Muscle of leg (tissue), 11 donors: ENCODE data around the gene DERL3. TPM values are rescaled to one million over a fixed set of nuclear protein-coding genes. Genes with fewer than 3 reads are reported as not detected.

ENCODE experiments used
- DNase-seq: peaks from one replicate; pipeline ENCODE4 v3.0.0; 2013
- H3K27ac ChIP-seq: one replicate; pipeline ENCODE4 v1.5.1; 2013; ENCODE audit warnings: mild to moderate bottlenecking, low read length, control low read depth
- H3K27me3 ChIP-seq: one replicate; pipeline ENCODE4 v1.6.1; 2013; ENCODE audit warnings: low read length; ENCODE audit not compliant: control insufficient read depth, insufficient read depth
- H3K36me3 ChIP-seq: one replicate; pipeline ENCODE4 v1.6.1; 2013; ENCODE audit warnings: low read length; ENCODE audit not compliant: control insufficient read depth, insufficient read depth
- H3K4me1 ChIP-seq: one replicate; pipeline ENCODE4 v1.6.1; 2013; ENCODE audit warnings: low read length; ENCODE audit not compliant: control insufficient read depth, insufficient read depth
- H3K4me3 ChIP-seq: one replicate; pipeline ENCODE4 v1.5.1; 2013; ENCODE audit warnings: low read length, control low read depth
- H3K9me3 ChIP-seq: replicated peaks from 2 replicates; pipeline ENCODE4 v1.6.1; 2013; ENCODE audit warnings: low read depth, low read length; ENCODE audit not compliant: control insufficient read depth
- WGBS: methylation state at CpG from one replicate; pipeline ENCODE4 v1.1.5; 2013; ENCODE audit warnings: missing lambda C conversion rate; ENCODE audit not compliant: insufficient coverage; 5-methylcytosine and 5-hydroxymethylcytosine counted together
- polyA plus RNA-seq, 8 donors: library from polyadenylated mRNA; unstranded; fragments of 120-200 nt; gene quantifications; one replicate each; pipeline versions ENCODE4 v1.2.1 to v1.2.3, GENCODE V29; 2013; ENCODE audit warnings: inconsistent platforms in 1 of 8, low replicate concordance in 1 of 8; ENCODE audit not compliant: insufficient read length in 8 of 8, insufficient read depth in 1 of 8
- total RNA-seq: library from RNA; stranded (reverse); fragments of 120-200 nt; gene quantifications from one replicate; pipeline ENCODE4 v1.2.4, GENCODE V29; 2013

The DERL3 gene
- total and polyA plus RNA-seq, 9 donors, result 0.62 to 1.8 (median 1.5) TPM

- Histone ChIP-seq H3K4me3 (no peak overlapping the region), H3K9me3 (no peaks in the 10 kb centered on the region), H3K36me3 (peaks cover 88% of the 10 kb centered on the region), H3K27me3 (no peaks in the 10 kb centered on the region), H3K27ac (no peak overlapping the region), H3K4me1 (no peaks in the 10 kb centered on the region)
- DNase-seq, result no peak
- WGBS, result 80% methylated on average over 5 of the region's 6 CpGs
Measured at GRCh38 chr22:23822101-23822671, 16.6 kb downstream of the DERL3 start.

- no peak for DNase-seq
- Histone ChIP-seq H3K27ac (no peak overlapping the region), H3K36me3 (peaks cover 90% of the 10 kb centered on the region), H3K4me1 (no peaks in the 10 kb centered on the region), H3K4me3 (no peak overlapping the region), H3K9me3 (no peaks in the 10 kb centered on the region), H3K27me3 (no peaks in the 10 kb centered on the region)
- WGBS, result 57% methylated on average over 4 of the region's 4 CpGs
Measured at GRCh38 chr22:23820748-23821211, 18.0 kb downstream of the DERL3 start.

GRCh38 chr22:23818541-23818940, 20.3 kb downstream of the DERL3 start:
- no peaks in the 10 kb centered on the region for H3K27me3 ChIP-seq
- H3K4me3 ChIP-seq, result no peak overlapping the region
- no CpG with 5 or more reads among the region's 2 CpGs for WGBS
- no peaks in the 10 kb centered on the region for H3K4me1 ChIP-seq
- DNase-seq, result no peak
- no peaks in the 10 kb centered on the region for H3K9me3 ChIP-seq
- H3K36me3 ChIP-seq, result peaks cover 78% of the 10 kb centered on the region
- no peak overlapping the region for H3K27ac ChIP-seq

- Histone ChIP-seq H3K4me3 (no peak overlapping the region), H3K27ac (no peak overlapping the region), H3K4me1 (no peaks in the 10 kb centered on the region), H3K36me3 (peaks cover 67% of the 10 kb centered on the region), H3K27me3 (no peaks in the 10 kb centered on the region), H3K9me3 (no peaks in the 10 kb centered on the region)
- no peak for DNase-seq
- 94% methylated on average over 6 of the region's 6 CpGs for WGBS
Measured at GRCh38 chr22:23817146-23817545, 21.7 kb downstream of the DERL3 start.

GRCh38 chr22:23816156-23816976, 22.4 kb downstream of the DERL3 start:
- WGBS, result 83% methylated on average over 13 of the region's 18 CpGs
- no peaks in the 10 kb centered on the region for H3K27me3 ChIP-seq
- peaks cover 62% of the 10 kb centered on the region for H3K36me3 ChIP-seq
- no peaks in the 10 kb centered on the region for H3K9me3 ChIP-seq
- H3K4me3 ChIP-seq, result no peak overlapping the region
- no peak overlapping the region for H3K27ac ChIP-seq
- no peaks in the 10 kb centered on the region for H3K4me1 ChIP-seq
- peak; percentile 54 for DNase-seq

- Histone ChIP-seq H3K27ac (no peak overlapping the region), H3K9me3 (no peaks in the 10 kb centered on the region), H3K4me1 (no peaks in the 10 kb centered on the region), H3K27me3 (no peaks in the 10 kb centered on the region), H3K36me3 (peaks cover 55% of the 10 kb centered on the region), H3K4me3 (no peak overlapping the region)
- no peak for DNase-seq
- 71% methylated on average over 6 of the region's 10 CpGs for WGBS
Measured at GRCh38 chr22:23815541-23816155, 23.2 kb downstream of the DERL3 start.

- no peak overlapping the region for H3K4me3 ChIP-seq
- peaks cover 29% of the 10 kb centered on the region for H3K36me3 ChIP-seq
- H3K9me3 ChIP-seq, result no peaks in the 10 kb centered on the region
- no CpG with 5 or more reads among the region's 4 CpGs for WGBS
- no peaks in the 10 kb centered on the region for H3K27me3 ChIP-seq
- H3K27ac ChIP-seq, result no peak overlapping the region
- no peaks in the 10 kb centered on the region for H3K4me1 ChIP-seq
- DNase-seq, result no peak
Measured at GRCh38 chr22:23812378-23812777, 26.4 kb downstream of the DERL3 start.

- Histone ChIP-seq H3K4me3 (no peak overlapping the region), H3K27me3 (no peaks in the 10 kb centered on the region), H3K9me3 (no peaks in the 10 kb centered on the region), H3K36me3 (peaks cover 44% of the 10 kb centered on the region), H3K27ac (no peak overlapping the region), H3K4me1 (no peaks in the 10 kb centered on the region)
- DNase-seq, result no peak
- WGBS, result no CpG with 5 or more reads among the region's 1 CpG
Measured at GRCh38 chr22:23806837-23807236, 32.0 kb downstream of the DERL3 start.

GRCh38 chr22:23804781-23805291, 34.0 kb downstream of the DERL3 start:
- Histone ChIP-seq H3K27me3 (no peaks in the 10 kb centered on the region), H3K27ac (no peak overlapping the region), H3K4me1 (no peaks in the 10 kb centered on the region), H3K9me3 (no peaks in the 10 kb centered on the region), H3K4me3 (no peak overlapping the region), H3K36me3 (peaks cover 63% of the 10 kb centered on the region)
- no peak for DNase-seq
- 77% methylated on average over 9 of the region's 12 CpGs for WGBS
